Fibroblast of lung (primary cell): ENCODE results near the gene GPX2. TPM values are rescaled to one million over a fixed set of nuclear protein-coding genes. Genes with fewer than 3 reads are reported as not detected.

Source experiments
- DNase-seq, 2 donors: peaks; one replicate each; pipeline versions ENCODE4 v3.0.0 to v3.0.0-alpha.2; 2010; ENCODE audit warnings: low read depth in 2 of 2
- H2AFZ ChIP-seq: 2 replicates; pipeline ENCODE4 v1.5.1; 2012; ENCODE audit warnings: low read length, control low read depth, inconsistent platforms
- H3K27ac ChIP-seq: 2 replicates; pipeline ENCODE4 v1.5.1; 2011; ENCODE audit warnings: low read length, control low read depth; ENCODE audit not compliant: insufficient read depth
- H3K27me3 ChIP-seq: 2 replicates; pipeline ENCODE4 v1.5.1; 2011; ENCODE audit warnings: mild to moderate bottlenecking, low read length; ENCODE audit not compliant: control insufficient read depth, insufficient read depth
- H3K36me3 ChIP-seq: 2 replicates; pipeline ENCODE4 v1.5.1; 2011; ENCODE audit warnings: low read length; ENCODE audit not compliant: control insufficient read depth, insufficient read depth
- H3K4me1 ChIP-seq: 2 replicates; pipeline ENCODE4 v1.5.1; 2011; ENCODE audit warnings: low read length; ENCODE audit not compliant: control insufficient read depth, insufficient read depth; ENCODE audit errors: extremely low read depth
- H3K4me2 ChIP-seq: 2 replicates; pipeline ENCODE4 v1.5.1; 2011; ENCODE audit warnings: low read length, control low read depth; ENCODE audit not compliant: insufficient read depth; ENCODE audit errors: extremely low read depth
- H3K4me3 ChIP-seq, 4 experiments: fragments of 200-600 bp in 1 of 4; sonication (generic) in 1 of 4; replicated peaks in 1 of 4; 2 replicates each; pipeline ENCODE4 v1.5.1; 2011 to 2016; ENCODE audit warnings: low read length in 4 of 4, low read depth in 3 of 4, mild to moderate bottlenecking in 3 of 4, control low read depth in 2 of 4, inconsistent platforms in 1 of 4, mixed read lengths in 1 of 4; ENCODE audit not compliant: insufficient read depth in 1 of 4; ENCODE audit errors: control extremely low read depth in 1 of 4
- H3K79me2 ChIP-seq: 2 replicates; pipeline ENCODE4 v1.5.1; 2012; ENCODE audit warnings: mild to moderate bottlenecking, low read length, inconsistent platforms; ENCODE audit not compliant: control insufficient read depth, insufficient read depth
- H3K9ac ChIP-seq: 2 replicates; pipeline ENCODE4 v1.5.1; 2011; ENCODE audit warnings: mild to moderate bottlenecking, low read length, control low read depth; ENCODE audit not compliant: insufficient read depth
- H3K9me3 ChIP-seq: 2 replicates; pipeline ENCODE4 v1.5.1; 2012; ENCODE audit warnings: low read depth, low read length; ENCODE audit not compliant: control insufficient read depth, insufficient read depth
- H4K20me1 ChIP-seq: 2 replicates; pipeline ENCODE4 v1.5.1; 2011; ENCODE audit warnings: low read length; ENCODE audit not compliant: control insufficient read depth, insufficient read depth; ENCODE audit errors: extremely low read depth
- EZH2 ChIP-seq: IDR thresholded peaks from 2 replicates; pipeline ENCODE4 v1.5.1; 2012; ENCODE audit warnings: low read length, control low read depth, mild to moderate bottlenecking; ENCODE audit errors: missing control alignments
- polyA minus RNA-seq: library from RNA; depleted of rRNA, polyadenylated mRNA; stranded (reverse); fragments of >200 nt; gene quantifications from 2 replicates; pipeline ENCODE4 v1.2.3, GENCODE V29; 2011; ENCODE audit warnings: low replicate concordance
- polyA plus RNA-seq, 2 donors: library from polyadenylated mRNA; depleted of rRNA in 1 of 2; stranded (reverse) in 1 of 2; unstranded in 1 of 2; fragments of >200 nt; gene quantifications; 2 replicates each; pipeline ENCODE4 v1.2.1, GENCODE V29; 2011 to 2012; ENCODE audit warnings: missing spikeins in 1 of 2
- total RNA-seq: library from RNA; depleted of rRNA; stranded (reverse); fragments of >200 nt; gene quantifications from 2 replicates; pipeline ENCODE4 v1.2.1, GENCODE V29; 2014
- TF ChIP-seq, protein P1 (sequence below), 2 donors: IDR thresholded peaks in 1 of 2; conservative IDR thresholded peaks in 1 of 2; 1 replicate in 1 of 2; 2 replicates in 1 of 2; pipeline ENCODE4 v1.5.1; 2011 to 2012; ENCODE audit warnings: low read length in 2 of 2, control low read depth in 1 of 2, inconsistent platforms in 1 of 2, low read depth in 1 of 2, mild to moderate bottlenecking in 1 of 2

The GPX2 gene
- total RNA-seq, result not detected in 2 replicates
- polyA plus RNA-seq, result not detected in 2 replicates
- not detected in 2 replicates for polyA plus RNA-seq (2012)
- not detected in 2 replicates for polyA minus RNA-seq

DNA sequence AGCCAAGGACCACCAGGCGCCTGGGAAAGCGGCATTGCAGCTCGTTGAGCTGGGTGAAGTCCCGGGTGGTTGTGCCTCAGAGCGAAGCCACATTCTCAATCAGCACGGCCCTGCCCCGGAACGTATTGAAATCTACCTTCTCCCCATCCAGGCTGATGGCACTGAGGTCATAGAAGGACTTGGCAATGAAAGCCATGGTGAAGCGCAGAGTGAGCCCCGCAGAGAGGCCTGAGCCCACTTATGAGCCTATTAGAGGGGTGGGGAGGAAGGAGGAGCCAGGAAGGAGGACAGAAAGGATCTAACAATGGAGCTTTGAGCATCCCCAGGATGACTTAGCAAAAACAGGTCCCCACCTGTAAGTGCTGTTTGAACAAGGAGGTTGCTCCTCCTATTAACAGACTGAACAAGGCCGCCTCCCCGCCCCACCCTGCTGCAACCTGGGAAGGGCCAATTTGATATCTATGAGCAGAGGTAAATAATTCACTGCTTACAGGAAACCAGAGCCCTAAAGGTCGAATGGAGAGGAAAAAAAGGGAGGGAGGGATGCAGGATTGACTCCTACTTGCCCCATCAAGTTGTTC, at the start of gene GPX2:
Gene GPX2, minus strand, starts transcription at position 215 of the 581 bp plus-strand sequence. Its CDS starts 19 bp downstream, at position 196.
- no peaks in the 10 kb centered on the region for H3K27me3 ChIP-seq
- no peak for DNase-seq
- H4K20me1 ChIP-seq, result no peaks in the 10 kb centered on the region
- H3K27ac ChIP-seq, result no peak within 1 kb of the TSS
- no peaks in the 10 kb centered on the region for H3K4me1 ChIP-seq
- H2AFZ ChIP-seq, result no peak within 1 kb of the TSS
- no peak within 1 kb of the TSS for H3K9ac ChIP-seq
- H3K4me2 ChIP-seq, result no peak within 1 kb of the TSS
- no peaks in the 10 kb centered on the region for H3K36me3 ChIP-seq
- H3K4me3 ChIP-seq, result no peak within 1 kb of the TSS
- H3K9me3 ChIP-seq, result no peaks in the 10 kb centered on the region
- TF ChIP-seq EZH2, result no peak
- TF ChIP-seq, protein P1, sequence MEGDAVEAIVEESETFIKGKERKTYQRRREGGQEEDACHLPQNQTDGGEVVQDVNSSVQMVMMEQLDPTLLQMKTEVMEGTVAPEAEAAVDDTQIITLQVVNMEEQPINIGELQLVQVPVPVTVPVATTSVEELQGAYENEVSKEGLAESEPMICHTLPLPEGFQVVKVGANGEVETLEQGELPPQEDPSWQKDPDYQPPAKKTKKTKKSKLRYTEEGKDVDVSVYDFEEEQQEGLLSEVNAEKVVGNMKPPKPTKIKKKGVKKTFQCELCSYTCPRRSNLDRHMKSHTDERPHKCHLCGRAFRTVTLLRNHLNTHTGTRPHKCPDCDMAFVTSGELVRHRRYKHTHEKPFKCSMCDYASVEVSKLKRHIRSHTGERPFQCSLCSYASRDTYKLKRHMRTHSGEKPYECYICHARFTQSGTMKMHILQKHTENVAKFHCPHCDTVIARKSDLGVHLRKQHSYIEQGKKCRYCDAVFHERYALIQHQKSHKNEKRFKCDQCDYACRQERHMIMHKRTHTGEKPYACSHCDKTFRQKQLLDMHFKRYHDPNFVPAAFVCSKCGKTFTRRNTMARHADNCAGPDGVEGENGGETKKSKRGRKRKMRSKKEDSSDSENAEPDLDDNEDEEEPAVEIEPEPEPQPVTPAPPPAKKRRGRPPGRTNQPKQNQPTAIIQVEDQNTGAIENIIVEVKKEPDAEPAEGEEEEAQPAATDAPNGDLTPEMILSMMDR (conservative IDR thresholded peaks at IDR 0.05 in 1 of 2, IDR thresholded peaks at IDR 0.05 in 1 of 2; ENCODE audit: low read depth in 1 of 2, low read length in 2 of 2), result no peak
- no peaks in the 10 kb centered on the region for H3K79me2 ChIP-seq

DNA sequence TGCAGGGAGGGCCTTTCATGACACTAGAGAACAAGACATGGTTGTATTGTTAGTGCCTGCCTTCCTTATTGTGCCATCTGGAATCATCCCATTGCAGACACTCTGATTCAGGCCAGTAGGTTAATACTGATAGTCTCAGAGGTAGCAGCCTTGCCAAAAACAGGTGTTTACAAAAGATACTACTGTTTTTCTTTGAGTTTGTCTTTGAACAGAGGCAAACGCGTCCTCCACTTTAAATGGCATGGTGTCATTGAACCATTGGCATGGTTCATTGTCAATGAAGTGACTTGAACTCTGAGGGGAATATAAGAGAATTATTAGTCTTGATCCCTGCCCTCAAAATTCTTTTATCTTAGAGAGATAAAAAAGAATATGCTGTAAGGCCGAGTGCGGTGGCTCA, 48.4 kb upstream of the GPX2 start:
- Histone ChIP-seq H3K9me3 (no peaks in the 10 kb centered on the region), H2AFZ (no peak overlapping the region), H3K27ac (no peak overlapping the region), H3K27me3 (no peaks in the 10 kb centered on the region), H3K4me3 (no peak overlapping the region), H3K4me1 (no peaks in the 10 kb centered on the region), H3K36me3 (no peaks in the 10 kb centered on the region), H4K20me1 (no peaks in the 10 kb centered on the region), H3K9ac (no peak overlapping the region), H3K4me2 (no peak overlapping the region), H3K79me2 (peaks cover 8% of the 10 kb centered on the region)
- TF ChIP-seq, protein P1 (conservative IDR thresholded peaks at IDR 0.05 in 1 of 2, IDR thresholded peaks at IDR 0.05 in 1 of 2; ENCODE audit: low read depth in 1 of 2, low read length in 2 of 2), result no peak
- TF ChIP-seq EZH2, result no peak
- no peak for DNase-seq

DNA sequence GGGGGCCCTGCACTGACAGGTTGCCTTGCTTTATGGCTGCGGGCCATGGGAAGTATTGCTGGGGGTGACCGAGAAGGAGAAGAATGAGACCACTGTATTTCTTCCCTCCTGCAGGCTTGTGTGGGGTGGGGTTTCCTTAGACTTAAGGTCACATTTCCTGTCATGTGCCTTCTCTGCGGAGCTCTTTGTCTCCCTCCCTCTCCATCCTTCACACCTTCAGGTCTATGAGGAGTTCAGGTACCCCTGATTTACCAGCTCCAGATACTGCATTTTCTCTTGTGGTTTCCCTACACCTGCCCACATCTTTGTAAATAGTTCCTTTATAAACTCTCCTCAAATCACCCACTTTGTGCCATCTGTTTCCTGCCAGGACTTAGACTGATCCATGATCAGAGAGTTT, 47.8 kb upstream of the GPX2 start:
- TF ChIP-seq, protein P1 (conservative IDR thresholded peaks at IDR 0.05 in 1 of 2, IDR thresholded peaks at IDR 0.05 in 1 of 2; ENCODE audit: low read depth in 1 of 2, low read length in 2 of 2), result no peak
- no peak for TF ChIP-seq EZH2
- no peaks in the 10 kb centered on the region for H3K27me3 ChIP-seq
- no peak overlapping the region for H3K4me2 ChIP-seq
- H4K20me1 ChIP-seq, result no peaks in the 10 kb centered on the region
- H3K27ac ChIP-seq, result no peak overlapping the region
- H3K9me3 ChIP-seq, result no peaks in the 10 kb centered on the region
- no peak for DNase-seq
- H3K4me1 ChIP-seq, result no peaks in the 10 kb centered on the region
- no peak overlapping the region for H3K4me3 ChIP-seq
- H3K79me2 ChIP-seq, result peaks cover 8% of the 10 kb centered on the region
- H3K9ac ChIP-seq, result no peak overlapping the region
- H2AFZ ChIP-seq, result no peak overlapping the region
- H3K36me3 ChIP-seq, result no peaks in the 10 kb centered on the region
